SU-DHL-6 (cell line): ENCODE data around the gene NYNRIN.

ENCODE experiments used
- H2AFZ ChIP-seq: fragments of 200-600 bp; sonication (generic); 2 replicates; pipeline ENCODE4 v1.6.1; 2014; ENCODE audit warnings: low read depth, mild to moderate bottlenecking, moderate library complexity, mixed read lengths, antibody characterized with exemption, low read length; ENCODE audit not compliant: severe bottlenecking
- H3F3A ChIP-seq: fragments of 200-600 bp; shearing (Covaris generic); 2 replicates; pipeline ENCODE4 v1.6.0; 2016; ENCODE audit warnings: antibody characterized with exemption, mild to moderate bottlenecking; ENCODE audit not compliant: insufficient read depth
- H3K27ac ChIP-seq: fragments of 200-600 bp; sonication (generic); 2 replicates; pipeline ENCODE4 v1.5.1; 2016; ENCODE audit warnings: low read depth, mild to moderate bottlenecking, low read length, moderate library complexity, mixed read lengths
- H3K27me3 ChIP-seq: fragments of 200-600 bp; sonication (generic), shearing (Covaris generic); 2 replicates; pipeline ENCODE4 v1.6.0; 2014; ENCODE audit warnings: mild to moderate bottlenecking, low read length
- H3K36me3 ChIP-seq: fragments of 200-600 bp; sonication (generic); 2 replicates; pipeline ENCODE4 v1.6.1; 2014; ENCODE audit warnings: mild to moderate bottlenecking, low read length, mixed read lengths
- H3K4me2 ChIP-seq: fragments of 300-600, 200-600 bp; shearing (Covaris generic), sonication (generic); 2 replicates; pipeline ENCODE4 v1.6.0; 2014; ENCODE audit warnings: low read length, low read depth, mild to moderate bottlenecking; ENCODE audit not compliant: poor library complexity, severe bottlenecking
- H3K4me3 ChIP-seq: fragments of 200-600 bp; sonication (generic); 2 replicates; pipeline ENCODE4 v1.5.1; 2014; ENCODE audit warnings: antibody characterized with exemption, low read length, mild to moderate bottlenecking, mixed read lengths; ENCODE audit not compliant: insufficient read depth, poor library complexity, severe bottlenecking
- H3K79me2 ChIP-seq: fragments of 200-600 bp; sonication (generic); 2 replicates; pipeline ENCODE4 v1.6.1; 2014; ENCODE audit warnings: mild to moderate bottlenecking, low read length, moderate library complexity; ENCODE audit not compliant: insufficient read depth
- H3K9ac ChIP-seq: fragments of 200-600 bp; sonication (generic); 2 replicates; pipeline ENCODE4 v1.7.0; 2014; ENCODE audit warnings: mild to moderate bottlenecking, low read length
- H3K9me2 ChIP-seq: fragments of 200-600 bp; sonication (generic); replicated peaks from 2 replicates; pipeline ENCODE4 v1.6.1; 2014; ENCODE audit warnings: low read length; ENCODE audit not compliant: insufficient read depth
- H3K9me3 ChIP-seq: fragments of 200-600 bp; sonication (generic); 2 replicates; pipeline ENCODE4 v1.6.1; 2014; ENCODE audit warnings: low read length, mixed read lengths; ENCODE audit not compliant: insufficient read depth
- H4K20me1 ChIP-seq: fragments of 200-600 bp; sonication (generic); 2 replicates; pipeline ENCODE4 v1.6.1; 2014; ENCODE audit warnings: low read depth, mild to moderate bottlenecking, antibody characterized with exemption, low read length, moderate library complexity, mixed read lengths
- CTCF ChIP-seq: fragments of 200-600 bp; sonication (generic); IDR thresholded peaks from one replicate; pipeline ENCODE4 v1.5.1; 2017; ENCODE audit warnings: antibody characterized with exemption, mild to moderate bottlenecking, low read length, moderate library complexity; ENCODE audit not compliant: insufficient read depth, poor library complexity, severe bottlenecking
- EZH2phosphoT487 ChIP-seq: fragments of 200-600 bp; sonication (generic), shearing (Covaris generic); conservative IDR thresholded peaks from 2 replicates; pipeline ENCODE4 v1.6.1; 2018; ENCODE audit warnings: mild to moderate bottlenecking, antibody characterized with exemption, low read length, moderate library complexity, mixed read lengths

Gene NYNRIN

GRCh38 chr14:24406416-24406815 lies 7.6 kb downstream of the NYNRIN start:
- H3F3A ChIP-seq: no peaks in the 10 kb centered on the region
- no peaks in the 10 kb centered on the region for H3K79me2 ChIP-seq
- no peaks in the 10 kb centered on the region for H3K27me3 ChIP-seq
- no peak for TF ChIP-seq EZH2phosphoT487
- H2AFZ ChIP-seq: no peak overlapping the region
- H3K27ac ChIP-seq: no peak overlapping the region
- no peak overlapping the region for H3K4me3 ChIP-seq
- H3K9me2 ChIP-seq: no peaks in the 10 kb centered on the region
- H3K9ac ChIP-seq: no peak overlapping the region
- no peaks in the 10 kb centered on the region for H4K20me1 ChIP-seq
- no peaks in the 10 kb centered on the region for H3K36me3 ChIP-seq
- no peaks in the 10 kb centered on the region for H3K9me3 ChIP-seq
- H3K4me2 ChIP-seq: no peak overlapping the region

GRCh38 chr14:24407608-24408325 lies 9.0 kb downstream of the NYNRIN start:
- Histone ChIP-seq H3F3A (no peaks in the 10 kb centered on the region), H3K79me2 (no peaks in the 10 kb centered on the region), H3K36me3 (no peaks in the 10 kb centered on the region), H3K27ac (no peak overlapping the region), H2AFZ (no peak overlapping the region), H3K9me3 (no peaks in the 10 kb centered on the region), H3K9me2 (no peaks in the 10 kb centered on the region), H3K4me3 (no peak overlapping the region), H3K9ac (no peak overlapping the region), H4K20me1 (no peaks in the 10 kb centered on the region), H3K4me2 (no peak overlapping the region), H3K27me3 (no peaks in the 10 kb centered on the region)
- TF ChIP-seq EZH2phosphoT487 (no peak), CTCF (no peak)

- TF ChIP-seq CTCF: no peak
- no peak for TF ChIP-seq EZH2phosphoT487
- Histone ChIP-seq H3K9me3 (no peaks in the 10 kb centered on the region), H3K9ac (no peak overlapping the region), H3K27me3 (no peaks in the 10 kb centered on the region), H3K4me2 (no peak overlapping the region), H3K79me2 (no peaks in the 10 kb centered on the region), H3K9me2 (no peaks in the 10 kb centered on the region), H4K20me1 (no peaks in the 10 kb centered on the region), H3K36me3 (no peaks in the 10 kb centered on the region), H3F3A (no peaks in the 10 kb centered on the region), H3K4me3 (no peak overlapping the region), H2AFZ (no peak overlapping the region), H3K27ac (no peak overlapping the region)
Measured at GRCh38 chr14:24408764-24409163, 10.0 kb downstream of the NYNRIN start.

- Histone ChIP-seq H2AFZ (no peak overlapping the region), H3K9me3 (no peaks in the 10 kb centered on the region), H3K36me3 (no peaks in the 10 kb centered on the region), H3K9ac (no peak overlapping the region), H3K79me2 (no peaks in the 10 kb centered on the region), H3K27me3 (no peaks in the 10 kb centered on the region), H4K20me1 (no peaks in the 10 kb centered on the region), H3K4me2 (no peak overlapping the region), H3K27ac (no peak overlapping the region), H3K9me2 (no peaks in the 10 kb centered on the region), H3F3A (no peaks in the 10 kb centered on the region), H3K4me3 (no peak overlapping the region)
- TF ChIP-seq EZH2phosphoT487 (no peak), CTCF (no peak)
Measured at GRCh38 chr14:24409192-24409591, 10.4 kb downstream of the NYNRIN start.
